GM12892 (cell line): ENCODE results near the gene ASTL.
"Not testable (repeated sequence)": the region's sequence is repeated elsewhere in the genome, so short reads cannot be mapped to it uniquely, and the experiment has no call there.

Experiments
- DNase-seq: peaks from one replicate; pipeline ENCODE4 v3.0.0; 2011; ENCODE audit not compliant: insufficient read length
- FAIRE-seq: peaks from 2 replicates; lab custom pipeline; 2011; peaks lifted over from hg19 to GRCh38; lab: Jason Lieb, UNC
- POLR2A ChIP-seq: IDR thresholded peaks from 2 replicates; pipeline ENCODE4 v1.6.1; 2011; ENCODE audit warnings: low read depth, low read length, control low read depth
- POLR2AphosphoS5 ChIP-seq: IDR thresholded peaks from 2 replicates; pipeline ENCODE4 v1.6.1; 2011; ENCODE audit warnings: low read depth, low read length, control low read depth
- TAF1 ChIP-seq: IDR thresholded peaks from 2 replicates; pipeline ENCODE4 v1.6.1; 2011; ENCODE audit warnings: low read depth, mild to moderate bottlenecking, control low read depth, low read length, borderline replicate concordance

Gene ASTL

GRCh38 chr2:96143848-96144480 lies 5.7 kb upstream of the ASTL start:
- FAIRE-seq (peak; percentile 84), DNase-seq (no peak)
- TF ChIP-seq POLR2A (peak; percentile 49), TAF1 (no peak), POLR2AphosphoS5 (peak; percentile 88)

- DNase-seq (no peak), FAIRE-seq (no peak)
- TF ChIP-seq POLR2AphosphoS5, result peak; percentile 82; the same call in 1 of the 2 replicates
- TF ChIP-seq POLR2A, result peak; percentile 9
- TF ChIP-seq TAF1, result no peak
Observed at GRCh38 chr2:96143231-96143847, 5.0 kb upstream of the ASTL start.

GRCh38 chr2:96142217-96143113 lies 4.2 kb upstream of the ASTL start:
- TF ChIP-seq POLR2A, result peak; percentile 82
- peak; percentile 98 for TF ChIP-seq POLR2AphosphoS5
- peak; percentile 59; the same call in 1 of the 2 replicates for TF ChIP-seq TAF1
- DNase-seq (no peak), FAIRE-seq (peak; percentile 79)

- not testable (repeated sequence) for FAIRE-seq, DNase-seq
Observed at GRCh38 chr2:96141624-96141967, 3.3 kb upstream of the ASTL start.

- TF ChIP-seq TAF1, result no peak
- peak; percentile 61 for TF ChIP-seq POLR2A
- TF ChIP-seq POLR2AphosphoS5, result peak; percentile 90
- FAIRE-seq, result no peak
- no peak for DNase-seq
Observed at GRCh38 chr2:96140941-96141623, 2.8 kb upstream of the ASTL start.

GRCh38 chr2:96139181-96139758 lies 968 bp upstream of the ASTL start:
- DNase-seq, result no peak
- FAIRE-seq, result no peak
- TF ChIP-seq POLR2A, result peak; percentile 45
- TF ChIP-seq TAF1, result no peak
- TF ChIP-seq POLR2AphosphoS5, result peak; percentile 74; the same call in 1 of the 2 replicates

GRCh38 chr2:96137321-96138178 lies 752 bp downstream of the ASTL start:
- FAIRE-seq, result no peak
- TF ChIP-seq TAF1 (no peak), POLR2AphosphoS5 (peak; percentile 89), POLR2A (peak; percentile 77)
- no peak for DNase-seq

- FAIRE-seq (no peak), DNase-seq (no peak)
- TF ChIP-seq POLR2A (0 out of 2 replicates have a peak, but pooled peaks have one; percentile 41), POLR2AphosphoS5 (peak; percentile 76), TAF1 (no peak)
Observed at GRCh38 chr2:96136129-96136720, 2.1 kb downstream of the ASTL start.

GRCh38 chr2:96135621-96136020 lies 2.7 kb downstream of the ASTL start:
- FAIRE-seq, result no peak
- no peak for DNase-seq
- TF ChIP-seq POLR2A, result peak; percentile 17; the same call in 1 of the 2 replicates
- no peak for TF ChIP-seq TAF1

GRCh38 chr2:96135171-96135570 lies 3.1 kb downstream of the ASTL start:
- TF ChIP-seq POLR2A, result no peak
- no peak for DNase-seq
- no peak for FAIRE-seq

- no peak for DNase-seq
- FAIRE-seq, result no peak
Observed at GRCh38 chr2:96134421-96134820, 3.9 kb downstream of the ASTL start.

More at GRCh38 chr2:96134421-96134820, 3.9 kb downstream of the ASTL start:
- TF ChIP-seq POLR2AphosphoS5 (no peak), POLR2A (0 out of 2 replicates have a peak, but pooled peaks have one; percentile 6)
